GM15510 (cell line): ENCODE data around the gene RERE.

ENCODE experiments used
- POLR2A ChIP-seq: IDR thresholded peaks from 3 replicates; pipeline ENCODE4 v1.6.1; 2011; ENCODE audit warnings: borderline replicate concordance; ENCODE audit not compliant: insufficient read length; ENCODE audit errors: extremely low read depth

RERE gene

GRCh38 chr1:8349473-8349865 lies 468.0 kb downstream of the RERE start:
- no peak for TF ChIP-seq POLR2A

GRCh38 chr1:8348777-8349472 lies 468.5 kb downstream of the RERE start:
- no peak for TF ChIP-seq POLR2A

- TF ChIP-seq POLR2A = no peak
Observed at GRCh38 chr1:8348047-8348776, 469.2 kb downstream of the RERE start.

- no peak for TF ChIP-seq POLR2A
Observed at GRCh38 chr1:8347635-8348034, 469.8 kb downstream of the RERE start.

GRCh38 chr1:8345621-8346415 lies 471.6 kb downstream of the RERE start:
- TF ChIP-seq POLR2A = no peak

GRCh38 chr1:8344893-8345507 lies 472.4 kb downstream of the RERE start:
- TF ChIP-seq POLR2A = no peak

GRCh38 chr1:8343464-8344001 lies 473.9 kb downstream of the RERE start:
- no peak for TF ChIP-seq POLR2A

GRCh38 chr1:8343044-8343443 lies 474.4 kb downstream of the RERE start:
- no peak for TF ChIP-seq POLR2A

GRCh38 chr1:8342325-8342724 lies 475.1 kb downstream of the RERE start:
- TF ChIP-seq POLR2A = no peak

- TF ChIP-seq POLR2A = no peak
Observed at GRCh38 chr1:8340448-8340847, 477.0 kb downstream of the RERE start.

GRCh38 chr1:8339203-8339600 lies 478.2 kb downstream of the RERE start:
- no peak for TF ChIP-seq POLR2A

GRCh38 chr1:8338526-8339202 lies 478.8 kb downstream of the RERE start:
- TF ChIP-seq POLR2A = no peak

- TF ChIP-seq POLR2A = no peak
Observed at GRCh38 chr1:8337776-8338525, 479.5 kb downstream of the RERE start.
